ENCODE measurements around the gene SPAG16.

GRCh38 chr2:213315168-213315876 lies 31.1 kb downstream of the SPAG16 start:
- TF ChIP-seq CTCF (IDR thresholded peaks at IDR 0.05) (no peak), ZFX (IDR thresholded peaks at IDR 0.05; ENCODE audit: borderline replicate concordance) (no peak)

Measured in 22Rv1 (cell line).